ENCODE results near the gene CEP290.

GRCh38 chr12:88037770-88038169 is 104.1 kb downstream of the CEP290 start:
- TF ChIP-seq POLR2AphosphoS5 (IDR thresholded peaks at IDR 0.05) (no peak), CTCF (IDR thresholded peaks at IDR 0.05; ENCODE audit: poor library complexity, severe bottlenecking) (no peak), TAF1 (IDR thresholded peaks at IDR 0.05; ENCODE audit: low read depth) (no peak), EZH2 (IDR thresholded peaks at IDR 0.05; ENCODE audit: borderline replicate concordance, insufficient read depth, low read length, poor library complexity, severe bottlenecking) (no peak), RAD21 (conservative IDR thresholded peaks at IDR 0.05) (no peak), REST (IDR thresholded peaks at IDR 0.05; ENCODE audit: borderline replicate concordance) (no peak), SMC3 (conservative IDR thresholded peaks at IDR 0.05; ENCODE audit: poor library complexity) (no peak), EP300 (conservative IDR thresholded peaks at IDR 0.05; ENCODE audit: poor library complexity, severe bottlenecking) (no peak)

Data from neural cell (in vitro differentiated cells).